ENCODE results near the gene PCLO.

Gene PCLO

GRCh38 chr7:82740246-82740848, 422.3 kb downstream of the PCLO start:
- Mint-ChIP-seq H3K27me3 (ENCODE audit: low read depth) (no peaks in the 10 kb centered on the region), H3K4me1 (no peaks in the 10 kb centered on the region), H3K9me3 (no peaks in the 10 kb centered on the region), H3K4me3 (no peak overlapping the region), H3K36me3 (ENCODE audit: low read depth) (no peaks in the 10 kb centered on the region), H3K27ac (no peak overlapping the region)
- TF ChIP-seq, protein P1, sequence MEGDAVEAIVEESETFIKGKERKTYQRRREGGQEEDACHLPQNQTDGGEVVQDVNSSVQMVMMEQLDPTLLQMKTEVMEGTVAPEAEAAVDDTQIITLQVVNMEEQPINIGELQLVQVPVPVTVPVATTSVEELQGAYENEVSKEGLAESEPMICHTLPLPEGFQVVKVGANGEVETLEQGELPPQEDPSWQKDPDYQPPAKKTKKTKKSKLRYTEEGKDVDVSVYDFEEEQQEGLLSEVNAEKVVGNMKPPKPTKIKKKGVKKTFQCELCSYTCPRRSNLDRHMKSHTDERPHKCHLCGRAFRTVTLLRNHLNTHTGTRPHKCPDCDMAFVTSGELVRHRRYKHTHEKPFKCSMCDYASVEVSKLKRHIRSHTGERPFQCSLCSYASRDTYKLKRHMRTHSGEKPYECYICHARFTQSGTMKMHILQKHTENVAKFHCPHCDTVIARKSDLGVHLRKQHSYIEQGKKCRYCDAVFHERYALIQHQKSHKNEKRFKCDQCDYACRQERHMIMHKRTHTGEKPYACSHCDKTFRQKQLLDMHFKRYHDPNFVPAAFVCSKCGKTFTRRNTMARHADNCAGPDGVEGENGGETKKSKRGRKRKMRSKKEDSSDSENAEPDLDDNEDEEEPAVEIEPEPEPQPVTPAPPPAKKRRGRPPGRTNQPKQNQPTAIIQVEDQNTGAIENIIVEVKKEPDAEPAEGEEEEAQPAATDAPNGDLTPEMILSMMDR (IDR thresholded peaks at IDR 0.05; ENCODE audit: unreplicated experiment in 3 of 3), result peak; percentile 12 to 60 (median 24)

DNA sequence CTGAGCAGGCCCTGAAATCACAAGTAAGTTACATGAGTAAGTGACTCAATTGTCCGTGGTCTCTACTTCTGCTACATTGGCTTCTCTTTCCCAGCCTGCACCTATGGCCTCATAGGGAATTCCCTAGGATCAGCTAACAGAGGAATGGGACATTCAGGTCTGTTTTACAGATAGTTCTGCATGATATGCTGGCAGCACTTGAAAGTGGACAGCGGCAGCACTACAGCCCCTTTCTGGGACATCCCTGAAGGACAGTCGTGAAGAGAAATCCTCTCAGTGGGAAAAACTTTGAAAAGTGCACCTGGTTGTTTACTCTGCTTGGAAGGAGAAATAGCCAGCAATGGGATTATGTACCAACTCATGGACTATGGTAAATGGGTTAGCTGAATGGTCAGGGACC, 426.1 kb downstream of the PCLO start:
- Mint-ChIP-seq H3K4me1 (no peaks in the 10 kb centered on the region), H3K27ac (no peak overlapping the region), H3K36me3 (ENCODE audit: low read depth) (no peaks in the 10 kb centered on the region), H3K9me3 (no peaks in the 10 kb centered on the region), H3K4me3 (no peak overlapping the region), H3K27me3 (ENCODE audit: low read depth) (no peaks in the 10 kb centered on the region)
- TF ChIP-seq, protein P1 (IDR thresholded peaks at IDR 0.05; ENCODE audit: unreplicated experiment in 3 of 3), result no peak

DNA sequence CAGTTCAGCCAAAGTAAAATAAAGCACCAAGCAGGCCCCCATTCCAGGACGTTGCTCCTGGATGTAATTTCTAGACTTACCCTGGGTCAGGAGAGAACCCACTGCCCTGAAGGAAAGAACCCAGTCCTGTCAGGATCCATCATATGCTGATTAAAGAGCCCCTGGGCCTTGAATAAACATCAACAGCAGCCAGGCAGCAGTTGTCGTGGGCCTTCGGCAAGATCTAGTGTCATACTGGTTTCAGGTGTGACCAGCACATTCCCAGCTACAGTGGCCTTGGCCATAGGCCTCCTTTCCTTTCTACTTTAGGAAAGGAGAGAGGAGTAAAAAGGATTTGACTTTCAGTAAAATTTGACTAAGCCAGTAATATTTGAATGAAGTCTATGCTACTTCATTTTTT, 430.0 kb downstream of the PCLO start:
- no peaks in the 10 kb centered on the region for H3K4me1 Mint-ChIP-seq
- no peaks in the 10 kb centered on the region for H3K27me3 Mint-ChIP-seq (ENCODE audit: low read depth)
- H3K27ac Mint-ChIP-seq, result no peak overlapping the region
- no peaks in the 10 kb centered on the region for H3K9me3 Mint-ChIP-seq
- no peak overlapping the region for H3K4me3 Mint-ChIP-seq
- no peaks in the 10 kb centered on the region for H3K36me3 Mint-ChIP-seq (ENCODE audit: low read depth)
- TF ChIP-seq, protein P1 (IDR thresholded peaks at IDR 0.05; ENCODE audit: unreplicated experiment in 3 of 3), result no peak

DNA sequence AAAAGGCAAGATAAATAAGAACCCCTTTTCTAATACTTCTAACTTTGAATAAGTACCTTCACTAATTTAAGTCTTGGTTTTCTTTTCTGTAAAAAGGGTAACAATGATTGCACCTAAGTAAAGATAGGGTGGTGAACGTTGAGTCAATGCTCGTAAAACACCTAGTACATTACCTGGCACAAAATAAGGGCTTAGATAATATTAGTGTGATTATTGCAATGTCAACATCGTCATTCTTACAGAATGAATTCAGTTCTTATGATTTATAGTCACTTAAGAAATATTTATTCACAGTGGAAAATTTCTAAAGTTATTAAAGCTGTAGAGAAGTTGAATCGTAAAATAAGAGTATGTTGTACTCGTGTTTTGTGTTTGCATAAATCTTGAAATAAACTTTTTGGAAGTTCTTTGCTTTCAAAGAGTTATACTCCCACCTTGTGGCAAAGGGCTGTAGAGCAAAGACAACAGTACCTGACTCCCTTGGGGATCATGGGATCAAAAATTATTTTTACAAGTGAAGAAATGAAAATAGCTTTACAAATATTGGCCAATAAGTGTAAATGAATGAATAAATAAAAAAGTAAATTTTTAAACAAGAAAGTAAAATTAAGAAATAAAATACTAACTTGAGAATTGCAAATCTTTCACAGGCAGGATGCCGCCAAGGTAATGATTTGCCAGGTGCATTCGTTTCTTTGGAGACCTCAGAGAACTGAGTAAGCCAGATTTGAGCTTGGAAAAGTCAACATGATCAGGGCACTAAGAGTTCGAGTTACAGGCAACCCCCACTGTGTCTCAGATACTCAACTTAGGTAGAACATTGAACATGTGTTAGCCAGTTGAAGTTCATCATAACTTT, 433.3 kb downstream of the PCLO start:
- Mint-ChIP-seq H3K27me3 (ENCODE audit: low read depth) (no peaks in the 10 kb centered on the region), H3K27ac (no peak overlapping the region)

DNA sequence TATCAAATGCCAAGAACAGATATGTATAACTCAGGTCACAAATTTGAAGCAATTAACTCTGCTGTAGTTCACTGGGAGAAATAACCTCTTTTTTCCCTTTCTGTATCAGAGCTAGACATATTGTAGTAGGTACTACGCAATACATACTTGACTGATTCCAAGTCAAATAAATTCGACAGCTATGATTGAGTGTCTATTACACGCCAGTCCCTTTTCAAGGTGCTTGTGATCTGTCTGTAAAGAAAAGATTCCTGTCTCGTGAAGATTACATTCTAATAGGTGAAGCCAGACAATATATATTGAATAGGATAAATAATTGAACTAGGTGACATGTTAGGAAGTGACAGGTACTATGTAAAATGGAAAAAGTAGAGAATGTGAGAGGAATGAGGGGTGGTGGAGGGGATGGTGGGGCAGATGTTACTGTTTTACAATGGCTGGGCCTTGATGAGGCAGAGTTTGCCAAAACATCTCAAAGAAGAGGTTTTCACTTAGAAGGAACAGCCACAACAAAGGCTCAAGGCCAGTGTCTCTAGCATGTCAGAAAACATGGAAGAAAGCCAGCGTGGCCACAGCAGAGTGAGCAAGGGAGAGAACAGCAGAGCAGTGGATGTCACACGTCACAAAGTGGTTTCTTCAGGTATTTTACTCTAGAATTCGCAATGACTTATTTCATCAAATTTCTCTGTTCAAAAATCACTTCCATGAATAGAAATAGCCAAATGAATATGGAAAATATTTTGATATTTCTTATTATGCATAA, 436.5 kb downstream of the PCLO start:
- no peaks in the 10 kb centered on the region for H3K4me1 Mint-ChIP-seq
- no peak overlapping the region for H3K4me3 Mint-ChIP-seq
- TF ChIP-seq, protein P1 (IDR thresholded peaks at IDR 0.05; ENCODE audit: unreplicated experiment in 3 of 3), result no peak
- H3K36me3 Mint-ChIP-seq (ENCODE audit: low read depth), result no peaks in the 10 kb centered on the region
- no peaks in the 10 kb centered on the region for H3K27me3 Mint-ChIP-seq (ENCODE audit: low read depth)
- no peak overlapping the region for H3K27ac Mint-ChIP-seq
- H3K9me3 Mint-ChIP-seq, result no peaks in the 10 kb centered on the region

More for the DNA sequence above, 433.3 kb downstream of the PCLO start:
- TF ChIP-seq, protein P1 (IDR thresholded peaks at IDR 0.05; ENCODE audit: unreplicated experiment in 3 of 3), result peak; percentile 76 to 88 (median 78)
- Mint-ChIP-seq H3K4me1 (no peaks in the 10 kb centered on the region), H3K4me3 (no peak overlapping the region), H3K36me3 (ENCODE audit: low read depth) (no peaks in the 10 kb centered on the region), H3K9me3 (no peaks in the 10 kb centered on the region)

All from nephron (organoid).